A549 (cell line): ENCODE data around the gene ASPSCR1. TPM values are rescaled to one million over a fixed set of nuclear protein-coding genes. Genes with fewer than 3 reads are reported as not detected.
A peak's percentile ranks its signal among the peaks of the same experiment; 100 is the strongest.

Experiments used
- ATOH8 ChIP-seq: fragments of 250-450 bp; sonication (Bioruptor Pico); IDR thresholded peaks from 2 replicates; pipeline ENCODE4 v1.5.0; 2020; ENCODE audit warnings: low read depth, mild to moderate bottlenecking, moderate library complexity
- CHD2 ChIP-seq: fragments of 150-350 bp; IDR thresholded peaks from 2 replicates; pipeline ENCODE4 v1.6.1; 2014; ENCODE audit warnings: low read length; ENCODE audit not compliant: partially characterized antibody
- EHF ChIP-seq: fragments of 250-450 bp; sonication (Bioruptor Pico); IDR thresholded peaks from 2 replicates; pipeline ENCODE4 v1.5.0; 2020; ENCODE audit warnings: mild to moderate bottlenecking
- EP300 ChIP-seq, 2 experiments: fragments of >200 bp; sonication (Bioruptor Twin); formaldehyde crosslinking; IDR thresholded peaks; 2 replicates in 1 of 2; 3 replicates in 1 of 2; pipeline ENCODE4 v1.6.1; 2016 to 2017
- HOXB13 ChIP-seq: fragments of 250-450 bp; sonication (Bioruptor Pico); IDR thresholded peaks from 2 replicates; pipeline ENCODE4 v1.5.0; 2020; ENCODE audit warnings: low read depth, mild to moderate bottlenecking, moderate library complexity
- HOXB5 ChIP-seq: fragments of 250-450 bp; sonication (Bioruptor Pico); IDR thresholded peaks from 2 replicates; pipeline ENCODE4 v1.5.0; 2020; ENCODE audit warnings: mild to moderate bottlenecking, moderate library complexity
- JUN ChIP-seq, 2 experiments: fragments of >200 bp; sonication (Bioruptor Twin); formaldehyde crosslinking; IDR thresholded peaks; 2 replicates in 1 of 2; 3 replicates in 1 of 2; pipeline ENCODE4 v1.6.1; 2016 to 2017
- KDM1A ChIP-seq: fragments of 200-600 bp; sonication (generic); IDR thresholded peaks from 2 replicates; pipeline ENCODE4 v1.6.1; 2016; ENCODE audit warnings: low read depth, mild to moderate bottlenecking
- MYC ChIP-seq: IDR thresholded peaks from 2 replicates; pipeline ENCODE4 v1.6.1; 2012; ENCODE audit warnings: mild to moderate bottlenecking, inconsistent platforms, low read length, improper control_type of control experiment, borderline replicate concordance
- NPAS2 ChIP-seq: fragments of 250-450 bp; sonication (Bioruptor Pico); IDR thresholded peaks from 2 replicates; pipeline ENCODE4 v1.8.0; 2022; ENCODE audit warnings: mild to moderate bottlenecking, moderate library complexity, borderline replicate concordance
- NR3C1 ChIP-seq: fragments of >200 bp; sonication (Bioruptor Twin); formaldehyde crosslinking; IDR thresholded peaks from 3 replicates; pipeline ENCODE4 v1.6.1; 2017
- PBX3 ChIP-seq: IDR thresholded peaks from 2 replicates; pipeline ENCODE4 v1.6.1; 2012
- PHF8 ChIP-seq: fragments of 200-600 bp; sonication (generic); IDR thresholded peaks from 2 replicates; pipeline ENCODE4 v1.6.1; 2016; ENCODE audit warnings: low read depth, mild to moderate bottlenecking, antibody characterized with exemption, moderate library complexity, borderline replicate concordance
- POLR2A ChIP-seq: IDR thresholded peaks from 2 replicates; pipeline ENCODE4 v1.6.1; 2012; ENCODE audit warnings: mild to moderate bottlenecking, low read length
- POLR2AphosphoS2 ChIP-seq: conservative IDR thresholded peaks from 2 replicates; pipeline ENCODE4 v1.6.1; 2012; ENCODE audit warnings: low read length, improper control_type of control experiment, inconsistent platforms
- RFX5 ChIP-seq: fragments of 450-650 bp; IDR thresholded peaks from 2 replicates; pipeline ENCODE4 v1.7.1; 2014; ENCODE audit warnings: antibody characterized with exemption, mild to moderate bottlenecking, moderate library complexity
- SMC3 ChIP-seq: fragments of >200 bp; sonication (Bioruptor Twin); formaldehyde crosslinking; IDR thresholded peaks from 3 replicates; pipeline ENCODE4 v1.6.1; 2018; ENCODE audit warnings: inconsistent platforms
- SREBF2 ChIP-seq: fragments of 450-650 bp; IDR thresholded peaks from 2 replicates; pipeline ENCODE4 v1.6.1; 2014; ENCODE audit warnings: mild to moderate bottlenecking, moderate library complexity
- TFCP2L1 ChIP-seq: fragments of 250-450 bp; sonication (Bioruptor Pico); IDR thresholded peaks from 2 replicates; pipeline ENCODE4 v1.5.0; 2021; ENCODE audit warnings: mild to moderate bottlenecking
- ZC3H11A ChIP-seq: fragments of 450-650 bp; IDR thresholded peaks from 2 replicates; pipeline ENCODE4 v1.6.1; 2014; ENCODE audit warnings: antibody characterized with exemption, mild to moderate bottlenecking
- ZSCAN20 ChIP-seq: fragments of 250-450 bp; sonication (Bioruptor Pico); IDR thresholded peaks from 2 replicates; pipeline ENCODE4 v1.8.0; 2022; ENCODE audit warnings: mild to moderate bottlenecking, moderate library complexity
- polyA plus RNA-seq, 4 experiments: library from polyadenylated mRNA; depleted of rRNA in 3 of 4; stranded (reverse); fragments of >200 nt; fragmentation: RNase III in 1 of 4; extraction: RNeasy Plus Mini Kit Qiagen cat#74134 plus additional on column Dnase treatment in 1 of 4; gene quantifications; 2 replicates in 3 of 4; 3 replicates in 1 of 4; pipeline ENCODE4 v1.2.3, GENCODE V29; 2011 to 2017
- TF ChIP-seq, protein P1 (sequence below): fragments of 200-600 bp; sonication (generic); IDR thresholded peaks from 2 replicates; pipeline ENCODE4 v1.6.1; 2016; ENCODE audit warnings: antibody characterized with exemption, mild to moderate bottlenecking, moderate library complexity
- TF ChIP-seq, protein P2 (sequence below): IDR thresholded peaks from 2 replicates; pipeline ENCODE4 v1.6.1; 2012; ENCODE audit warnings: low read depth, borderline replicate concordance
- TF ChIP-seq, protein P3 (sequence below): IDR thresholded peaks from 2 replicates; pipeline ENCODE4 v1.6.1; 2012
- TF ChIP-seq, protein P4 (sequence below): fragments of >200 bp; sonication (Bioruptor Twin); formaldehyde crosslinking; IDR thresholded peaks from 2 replicates; pipeline ENCODE4 v1.6.1; 2016
- TF ChIP-seq, protein P5 (sequence below): fragments of 450-650 bp; IDR thresholded peaks from 2 replicates; pipeline ENCODE4 v1.6.1; 2014; ENCODE audit warnings: antibody characterized with exemption

The ASPSCR1 gene
- polyA plus RNA-seq, 2 of the 4 experiments (the other 2 are of a cell fraction): 12.3 to 25.7 TPM

GRCh38 chr17:81977211-81977808, at the start of gene ASPSCR1 (continued):
- TF ChIP-seq, protein P1, sequence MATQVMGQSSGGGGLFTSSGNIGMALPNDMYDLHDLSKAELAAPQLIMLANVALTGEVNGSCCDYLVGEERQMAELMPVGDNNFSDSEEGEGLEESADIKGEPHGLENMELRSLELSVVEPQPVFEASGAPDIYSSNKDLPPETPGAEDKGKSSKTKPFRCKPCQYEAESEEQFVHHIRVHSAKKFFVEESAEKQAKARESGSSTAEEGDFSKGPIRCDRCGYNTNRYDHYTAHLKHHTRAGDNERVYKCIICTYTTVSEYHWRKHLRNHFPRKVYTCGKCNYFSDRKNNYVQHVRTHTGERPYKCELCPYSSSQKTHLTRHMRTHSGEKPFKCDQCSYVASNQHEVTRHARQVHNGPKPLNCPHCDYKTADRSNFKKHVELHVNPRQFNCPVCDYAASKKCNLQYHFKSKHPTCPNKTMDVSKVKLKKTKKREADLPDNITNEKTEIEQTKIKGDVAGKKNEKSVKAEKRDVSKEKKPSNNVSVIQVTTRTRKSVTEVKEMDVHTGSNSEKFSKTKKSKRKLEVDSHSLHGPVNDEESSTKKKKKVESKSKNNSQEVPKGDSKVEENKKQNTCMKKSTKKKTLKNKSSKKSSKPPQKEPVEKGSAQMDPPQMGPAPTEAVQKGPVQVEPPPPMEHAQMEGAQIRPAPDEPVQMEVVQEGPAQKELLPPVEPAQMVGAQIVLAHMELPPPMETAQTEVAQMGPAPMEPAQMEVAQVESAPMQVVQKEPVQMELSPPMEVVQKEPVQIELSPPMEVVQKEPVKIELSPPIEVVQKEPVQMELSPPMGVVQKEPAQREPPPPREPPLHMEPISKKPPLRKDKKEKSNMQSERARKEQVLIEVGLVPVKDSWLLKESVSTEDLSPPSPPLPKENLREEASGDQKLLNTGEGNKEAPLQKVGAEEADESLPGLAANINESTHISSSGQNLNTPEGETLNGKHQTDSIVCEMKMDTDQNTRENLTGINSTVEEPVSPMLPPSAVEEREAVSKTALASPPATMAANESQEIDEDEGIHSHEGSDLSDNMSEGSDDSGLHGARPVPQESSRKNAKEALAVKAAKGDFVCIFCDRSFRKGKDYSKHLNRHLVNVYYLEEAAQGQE: no peak
- no peak for TF ChIP-seq CHD2
- TF ChIP-seq JUN (IDR thresholded peaks at IDR 0.05): peak; percentile 89 to 99; a peak in 4 of 5 replicates
- TF ChIP-seq NPAS2: peak; percentile 86
- TF ChIP-seq EHF (CRISPR knock-in tag): no peak; the same call in 1 of the 2 replicates
- TF ChIP-seq HOXB5 (CRISPR knock-in tag): peak; percentile 48; the same call in 1 of the 2 replicates
- TF ChIP-seq, protein P2, sequence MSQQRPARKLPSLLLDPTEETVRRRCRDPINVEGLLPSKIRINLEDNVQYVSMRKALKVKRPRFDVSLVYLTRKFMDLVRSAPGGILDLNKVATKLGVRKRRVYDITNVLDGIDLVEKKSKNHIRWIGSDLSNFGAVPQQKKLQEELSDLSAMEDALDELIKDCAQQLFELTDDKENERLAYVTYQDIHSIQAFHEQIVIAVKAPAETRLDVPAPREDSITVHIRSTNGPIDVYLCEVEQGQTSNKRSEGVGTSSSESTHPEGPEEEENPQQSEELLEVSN: peak; percentile 87
- TF ChIP-seq TFCP2L1 (CRISPR knock-in tag): no peak
- peak; percentile 100 for TF ChIP-seq MYC
- TF ChIP-seq, protein P3, sequence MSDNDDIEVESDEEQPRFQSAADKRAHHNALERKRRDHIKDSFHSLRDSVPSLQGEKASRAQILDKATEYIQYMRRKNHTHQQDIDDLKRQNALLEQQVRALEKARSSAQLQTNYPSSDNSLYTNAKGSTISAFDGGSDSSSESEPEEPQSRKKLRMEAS: peak; percentile 98
- peak; percentile 94; the same call in 1 of the 2 replicates for TF ChIP-seq PHF8
- TF ChIP-seq SREBF2: no peak
- no peak for TF ChIP-seq NR3C1
- TF ChIP-seq SMC3: 0 out of 3 replicates have a peak, but pooled peaks have one; percentile 11
- no peak for TF ChIP-seq ATOH8
- TF ChIP-seq EP300 (IDR thresholded peaks at IDR 0.05): no peak
- no peak for TF ChIP-seq KDM1A
- no peak for TF ChIP-seq ZSCAN20 (CRISPR knock-in tag)
- no peak; the same call in 1 of the 2 replicates for TF ChIP-seq HOXB13 (CRISPR knock-in tag)
- TF ChIP-seq POLR2AphosphoS2: no peak
- TF ChIP-seq PBX3: peak; percentile 46; the same call in 1 of the 2 replicates
- peak; percentile 47; the same call in 1 of the 2 replicates for TF ChIP-seq RFX5
- TF ChIP-seq, protein P4, sequence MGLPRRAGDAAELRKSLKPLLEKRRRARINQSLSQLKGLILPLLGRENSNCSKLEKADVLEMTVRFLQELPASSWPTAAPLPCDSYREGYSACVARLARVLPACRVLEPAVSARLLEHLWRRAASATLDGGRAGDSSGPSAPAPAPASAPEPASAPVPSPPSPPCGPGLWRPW: no peak
- TF ChIP-seq POLR2A: peak; percentile 77
- TF ChIP-seq, protein P5, sequence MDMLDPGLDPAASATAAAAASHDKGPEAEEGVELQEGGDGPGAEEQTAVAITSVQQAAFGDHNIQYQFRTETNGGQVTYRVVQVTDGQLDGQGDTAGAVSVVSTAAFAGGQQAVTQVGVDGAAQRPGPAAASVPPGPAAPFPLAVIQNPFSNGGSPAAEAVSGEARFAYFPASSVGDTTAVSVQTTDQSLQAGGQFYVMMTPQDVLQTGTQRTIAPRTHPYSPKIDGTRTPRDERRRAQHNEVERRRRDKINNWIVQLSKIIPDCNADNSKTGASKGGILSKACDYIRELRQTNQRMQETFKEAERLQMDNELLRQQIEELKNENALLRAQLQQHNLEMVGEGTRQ: peak; percentile 90
- TF ChIP-seq ZC3H11A: no peak
